GM21825 (cell line): ENCODE measurements around the gene JUN.

Experiments used
- ATAC-seq: cut with Tn5 transposase; IDR thresholded peaks from one replicate; pipeline ENCODE4 v1.9.1; 2021; ENCODE audit warnings: mild to moderate bottlenecking, moderate library complexity; ENCODE audit not compliant: unreplicated experiment

JUN gene

GRCh38 chr1:58784758-58785441 lies 1.1 kb upstream of the JUN start:
- ATAC-seq, result no peak

- peak; percentile 12 for ATAC-seq
These were observed 506 bp downstream of the JUN start for GRCh38 chr1:58783090-58783992.

DNA sequence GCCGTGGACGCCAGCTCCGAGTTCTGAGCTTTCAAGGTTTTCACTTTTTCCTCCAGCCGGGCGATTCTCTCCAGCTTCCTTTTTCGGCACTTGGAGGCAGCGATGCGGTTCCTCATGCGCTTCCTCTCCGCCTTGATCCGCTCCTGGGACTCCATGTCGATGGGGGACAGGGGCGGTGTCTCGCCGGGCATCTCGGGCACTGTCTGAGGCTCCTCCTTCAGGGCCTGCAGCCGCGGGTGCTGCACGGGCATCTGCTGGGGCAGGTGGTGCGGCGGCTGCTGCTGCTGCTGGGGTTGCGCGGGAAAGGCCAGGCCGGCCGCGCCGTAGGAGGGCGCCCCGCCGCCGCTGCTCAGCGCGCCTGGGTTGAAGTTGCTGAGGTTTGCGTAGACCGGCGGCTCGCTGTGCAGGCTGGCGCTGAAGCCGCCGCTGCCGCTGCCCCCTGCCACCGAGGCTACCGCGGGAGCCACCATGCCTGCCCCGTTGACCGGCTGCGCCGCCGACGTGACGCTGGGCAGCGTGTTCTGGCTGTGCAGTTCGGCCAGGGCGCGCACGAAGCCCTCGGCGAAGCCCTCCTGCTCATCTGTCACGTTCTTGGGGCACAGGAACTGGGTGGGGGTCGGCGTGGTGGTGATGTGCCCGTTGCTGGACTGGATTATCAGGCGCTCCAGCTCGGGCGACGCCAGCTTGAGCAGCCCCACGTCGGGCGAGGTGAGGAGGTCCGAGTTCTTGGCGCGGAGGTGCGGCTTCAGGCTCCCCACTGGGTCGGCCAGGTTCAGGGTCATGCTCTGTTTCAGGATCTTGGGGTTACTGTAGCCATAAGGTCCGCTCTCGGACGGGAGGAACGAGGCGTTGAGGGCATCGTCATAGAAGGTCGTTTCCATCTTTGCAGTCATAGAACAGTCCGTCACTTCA lies 1.4 kb downstream of the JUN start:
- peak; percentile 14 for ATAC-seq

DNA sequence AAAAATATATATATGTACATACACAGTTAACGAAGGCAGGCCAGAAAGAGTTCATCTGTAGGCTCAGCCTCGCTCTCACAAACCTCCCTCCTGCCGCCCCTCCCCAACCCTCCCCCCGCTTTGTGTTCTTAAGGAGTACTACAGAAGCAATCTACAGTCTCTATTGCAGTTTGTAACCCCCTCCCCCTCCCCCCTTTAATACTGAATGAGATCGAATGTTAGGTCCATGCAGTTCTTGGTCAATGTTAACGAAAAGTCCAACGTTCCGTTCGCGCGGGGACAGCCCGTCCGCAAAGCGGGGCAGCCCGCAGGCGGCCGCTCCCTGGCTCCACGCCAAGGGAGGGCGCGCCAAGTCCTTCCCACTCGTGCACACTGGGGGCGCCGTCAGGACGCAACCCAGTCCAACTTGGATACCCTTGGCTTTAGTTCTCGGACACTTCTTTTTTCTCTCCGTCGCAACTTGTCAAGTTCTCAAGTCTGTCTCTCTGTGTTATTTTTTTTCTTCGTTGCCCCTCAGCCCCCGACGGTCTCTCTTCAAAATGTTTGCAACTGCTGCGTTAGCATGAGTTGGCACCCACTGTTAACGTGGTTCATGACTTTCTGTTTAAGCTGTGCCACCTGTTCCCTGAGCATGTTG lies 2.2 kb downstream of the JUN start:
- ATAC-seq, result no peak

- ATAC-seq, result no peak
These were observed 2.9 kb downstream of the JUN start for GRCh38 chr1:58780836-58781452.

GRCh38 chr1:58780411-58780810 lies 3.4 kb downstream of the JUN start:
- no peak for ATAC-seq

- no peak for ATAC-seq
These were observed 4.0 kb downstream of the JUN start for GRCh38 chr1:58779801-58780382.

- no peak for ATAC-seq
These were observed 4.6 kb downstream of the JUN start for GRCh38 chr1:58779059-58779754.

DNA sequence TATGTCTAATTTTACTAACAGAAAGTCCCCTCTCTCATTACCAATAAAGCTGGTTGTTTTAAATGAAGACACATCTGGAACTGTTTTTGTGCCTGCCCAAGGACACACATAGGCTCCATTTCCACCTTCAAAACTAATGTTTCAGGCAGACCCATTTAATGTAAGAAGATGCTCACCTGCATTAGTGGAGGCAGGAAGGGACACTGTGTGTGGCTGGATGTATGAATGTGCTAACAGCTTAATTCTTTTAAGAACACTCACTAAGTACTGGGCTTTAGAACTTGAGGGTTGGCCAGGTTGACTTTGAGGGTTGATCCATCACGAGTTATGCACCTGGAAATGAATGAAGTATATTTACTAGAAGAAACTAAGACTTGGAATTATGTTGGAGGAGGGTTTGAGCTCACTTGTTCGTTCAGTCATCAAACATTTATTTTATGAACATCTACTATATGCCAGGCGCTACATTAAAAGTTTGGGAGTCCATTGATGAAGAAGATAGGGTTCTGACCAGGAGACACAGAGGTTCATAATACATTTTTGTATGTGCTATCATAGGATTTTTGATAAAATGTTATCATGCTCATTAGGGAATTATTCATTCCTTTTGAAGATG lies 5.4 kb downstream of the JUN start:
- ATAC-seq, result no peak

DNA sequence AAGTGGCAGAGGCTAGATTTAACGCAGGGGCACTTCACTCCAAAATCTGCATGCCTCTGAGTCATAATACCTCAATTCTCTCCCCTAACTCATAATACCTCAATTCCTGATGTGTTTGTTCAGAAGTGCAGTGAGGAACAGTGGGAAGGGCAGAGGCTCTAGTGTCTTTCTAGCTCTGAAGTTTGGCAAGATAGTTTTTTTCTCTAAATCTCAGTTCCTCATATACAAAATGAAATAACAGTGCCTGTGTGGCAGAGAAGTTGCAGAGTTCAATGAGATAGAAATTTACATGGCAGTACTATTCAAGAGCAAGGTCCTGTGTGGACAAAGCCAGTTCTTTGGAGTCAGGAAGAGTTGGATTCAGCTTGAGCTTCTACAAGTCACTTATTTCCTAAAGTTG lies 9.8 kb downstream of the JUN start:
- ATAC-seq, result no peak

DNA sequence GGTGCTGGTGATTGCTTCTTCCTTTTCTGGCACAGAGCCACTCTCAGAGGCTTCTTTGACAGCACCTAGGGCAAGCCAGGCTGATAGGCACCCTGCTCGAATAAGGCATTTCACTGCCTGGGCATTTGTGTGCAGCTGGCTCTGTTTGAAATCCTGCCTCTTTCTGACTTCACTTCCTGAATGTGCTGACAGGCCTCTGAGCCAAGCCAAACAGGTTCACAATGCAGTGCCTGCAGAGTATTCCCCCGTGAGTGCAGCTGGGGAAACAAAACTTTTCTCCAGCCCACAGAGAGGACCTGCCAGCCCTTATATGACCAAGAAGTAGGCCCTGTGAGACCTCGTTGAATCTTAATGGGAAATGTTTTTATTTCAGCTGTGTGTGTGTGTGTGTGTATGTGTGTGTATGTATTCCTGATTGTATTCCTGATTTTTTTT lies 10.4 kb downstream of the JUN start:
- ATAC-seq, result peak; percentile 91

- no peak for ATAC-seq
These were observed 14.0 kb downstream of the JUN start for GRCh38 chr1:58769809-58770320.

DNA sequence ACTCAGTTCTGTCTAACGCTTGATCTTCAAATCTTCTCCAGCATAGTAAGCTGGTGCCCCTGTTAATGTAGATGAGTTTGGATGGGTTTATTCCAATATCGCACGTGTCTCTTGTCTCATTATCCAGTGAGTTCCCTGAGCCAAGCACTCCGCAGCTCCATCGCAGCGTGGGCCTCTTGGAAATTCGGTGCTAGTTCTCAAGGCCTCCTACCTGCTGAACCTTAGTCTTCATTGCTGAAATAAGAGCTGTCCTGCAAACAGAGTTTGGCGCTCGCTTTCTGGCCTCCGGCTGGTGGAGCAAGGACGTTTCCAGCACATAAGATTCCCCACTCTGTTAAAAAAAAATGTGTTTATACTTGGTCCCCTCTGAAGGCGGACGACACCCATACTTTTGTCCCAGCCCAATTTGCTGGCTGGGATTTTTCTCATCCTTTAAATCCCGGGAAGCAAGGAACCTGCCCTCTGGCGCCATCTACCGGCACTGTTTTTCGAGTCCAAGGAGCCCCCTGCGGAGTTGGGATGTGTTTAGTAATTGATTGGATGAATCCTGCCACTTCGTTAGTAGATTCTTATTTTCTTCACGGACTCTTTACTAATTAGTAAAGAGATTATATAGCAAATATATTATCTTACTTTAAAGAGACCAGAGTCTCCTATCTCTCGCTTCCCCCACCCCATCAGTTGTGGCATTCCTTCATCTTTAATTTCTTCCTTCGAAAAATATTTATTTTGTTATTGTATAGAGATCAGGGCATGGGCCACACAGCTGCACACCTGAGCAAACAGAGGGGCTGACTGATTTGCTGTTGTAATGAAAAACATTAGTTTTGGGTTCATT lies 14.7 kb downstream of the JUN start:
- no peak for ATAC-seq

DNA sequence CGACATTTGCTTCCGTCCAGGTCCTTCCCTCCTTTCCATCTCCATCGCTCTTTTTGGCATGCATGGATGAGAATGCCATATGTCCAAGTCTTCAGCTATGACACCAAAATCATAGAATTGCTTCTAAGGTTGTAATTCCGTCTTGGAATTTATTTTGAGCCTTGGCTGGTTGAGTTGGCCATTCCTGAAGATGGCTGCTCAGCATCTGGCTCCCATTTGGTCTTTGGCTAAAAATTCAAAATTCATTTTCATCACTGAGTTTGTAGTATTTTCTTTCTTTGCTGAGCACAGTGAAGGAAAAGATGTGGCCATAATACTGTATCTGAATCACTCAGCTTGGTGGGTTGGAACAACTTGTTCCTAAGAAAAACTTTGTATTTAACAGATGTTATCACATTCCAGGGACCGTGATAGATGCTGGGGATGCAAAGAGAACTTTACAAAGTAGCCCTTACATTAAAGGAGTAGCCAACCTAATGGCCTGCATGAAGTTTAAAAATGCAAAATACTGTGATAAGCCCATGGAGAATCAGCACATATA lies 15.6 kb downstream of the JUN start:
- ATAC-seq, result no peak

DNA sequence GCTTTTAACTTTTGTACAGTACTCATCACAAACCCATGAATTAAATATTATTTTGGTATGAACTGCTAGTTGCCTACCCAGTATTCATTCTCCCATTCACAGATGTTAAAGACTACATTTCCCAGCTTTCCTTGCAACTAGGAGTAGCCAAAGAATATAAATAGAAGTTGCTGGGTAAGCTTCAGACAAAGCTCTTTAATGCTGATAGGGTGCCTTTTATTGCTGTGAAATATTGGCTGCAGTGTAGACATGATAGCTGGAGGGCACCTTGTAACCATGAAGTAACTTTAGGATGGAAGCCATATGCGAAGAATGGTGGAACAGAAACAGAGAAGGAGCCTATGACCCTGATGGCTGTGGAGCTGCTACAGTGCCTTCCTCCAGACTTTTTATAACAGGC lies 16.7 kb downstream of the JUN start:
- ATAC-seq, result no peak

DNA sequence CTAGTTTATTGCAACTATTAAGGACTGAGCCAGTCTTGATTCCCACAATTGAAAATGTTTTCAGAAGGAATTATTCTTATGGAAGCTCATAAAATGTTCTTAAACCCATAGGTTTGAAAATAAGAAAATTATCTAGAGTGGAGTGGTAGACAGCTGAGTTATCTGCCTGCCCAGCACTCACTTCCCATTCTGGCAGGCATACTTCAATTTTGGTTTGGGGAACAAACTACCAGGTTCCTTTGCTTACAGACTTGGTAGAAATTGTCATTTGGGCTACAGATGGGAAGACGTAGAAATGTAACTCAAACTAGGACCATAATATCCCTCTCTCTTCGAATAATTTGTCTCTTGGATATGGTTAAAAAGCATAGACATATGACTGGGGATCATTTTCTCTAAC lies 18.4 kb downstream of the JUN start:
- ATAC-seq, result no peak

- ATAC-seq, result no peak
These were observed 18.8 kb downstream of the JUN start for GRCh38 chr1:58765006-58765405.
